Measurements from ENCODE around the gene SIGLEC11.

The SIGLEC11 gene

GRCh38 chr19:49930483-49931011 lies 30.4 kb downstream of the SIGLEC11 start:
- peak overlapping the region; percentile 89 for H3K4me3 ChIP-seq (ENCODE audit: low read depth, low read length, poor library complexity, severe bottlenecking)
- H3F3A ChIP-seq (ENCODE audit: insufficient read depth, low read length), result no peaks in the 10 kb centered on the region
- no peaks in the 10 kb centered on the region for H4K20me1 ChIP-seq (ENCODE audit: insufficient read depth, low read length)
- peaks cover 20% of the 10 kb centered on the region for H3K79me2 ChIP-seq (ENCODE audit: insufficient read depth, low read length)
- no peak overlapping the region for H2AFZ ChIP-seq (ENCODE audit: low read length)
- TF ChIP-seq CTCF (IDR thresholded peaks at IDR 0.05; ENCODE audit: low read length) (no peak), EZH2 (IDR thresholded peaks at IDR 0.05; ENCODE audit: borderline replicate concordance, low read length) (no peak)
- H3K9me3 ChIP-seq (ENCODE audit: low read length), result no peaks in the 10 kb centered on the region
- no peaks in the 10 kb centered on the region for H3K9me2 ChIP-seq (ENCODE audit: low read depth, low read length)
- H3K36me3 ChIP-seq (ENCODE audit: insufficient read depth, low read length), result peaks cover 67% of the 10 kb centered on the region
- no peaks in the 10 kb centered on the region for H3K27me3 ChIP-seq (ENCODE audit: insufficient read depth, low read length)
- H3K4me1 ChIP-seq (ENCODE audit: insufficient read depth, low read length, severe bottlenecking), result peaks cover 50% of the 10 kb centered on the region
- peak overlapping the region; percentile 71 for H3K4me2 ChIP-seq (ENCODE audit: low read length)
- H3K9ac ChIP-seq (ENCODE audit: low read length), result no peak overlapping the region; the same call in 1 of the 2 replicates
- peak overlapping the region; percentile 99 for H3K27ac ChIP-seq (ENCODE audit: low read depth, low read length, poor library complexity, severe bottlenecking)

GRCh38 chr19:49929611-49930482 lies 31.1 kb downstream of the SIGLEC11 start:
- H3K4me1 ChIP-seq (ENCODE audit: insufficient read depth, low read length, severe bottlenecking), result peaks cover 57% of the 10 kb centered on the region
- H3K9me2 ChIP-seq (ENCODE audit: low read depth, low read length), result no peaks in the 10 kb centered on the region
- H3K9me3 ChIP-seq (ENCODE audit: low read length), result no peaks in the 10 kb centered on the region
- no peaks in the 10 kb centered on the region for H3K27me3 ChIP-seq (ENCODE audit: insufficient read depth, low read length)
- 0 out of 2 replicates have a peak, but pooled peaks have one; percentile 4 for TF ChIP-seq CTCF (IDR thresholded peaks at IDR 0.05; ENCODE audit: low read length)
- no peak for TF ChIP-seq EZH2 (IDR thresholded peaks at IDR 0.05; ENCODE audit: borderline replicate concordance, low read length)
- H3K27ac ChIP-seq (ENCODE audit: low read depth, low read length, poor library complexity, severe bottlenecking), result peak overlapping the region; percentile 99
- H3K36me3 ChIP-seq (ENCODE audit: insufficient read depth, low read length), result peaks cover 72% of the 10 kb centered on the region
- H2AFZ ChIP-seq (ENCODE audit: low read length), result no peak overlapping the region
- H4K20me1 ChIP-seq (ENCODE audit: insufficient read depth, low read length), result no peaks in the 10 kb centered on the region
- H3F3A ChIP-seq (ENCODE audit: insufficient read depth, low read length), result no peaks in the 10 kb centered on the region
- H3K4me3 ChIP-seq (ENCODE audit: low read depth, low read length, poor library complexity, severe bottlenecking), result peak overlapping the region; percentile 89
- peaks cover 24% of the 10 kb centered on the region for H3K79me2 ChIP-seq (ENCODE audit: insufficient read depth, low read length)
- peak overlapping the region; percentile 98 for H3K9ac ChIP-seq (ENCODE audit: low read length)
- H3K4me2 ChIP-seq (ENCODE audit: low read length), result peak overlapping the region; percentile 71

- Histone ChIP-seq H3K9me3 (ENCODE audit: low read length) (no peaks in the 10 kb centered on the region), H2AFZ (ENCODE audit: low read length) (no peak within 1 kb of the TSS), H3K9ac (ENCODE audit: low read length) (peak within 1 kb of the TSS; percentile 98), H3K79me2 (ENCODE audit: insufficient read depth, low read length) (peaks cover 24% of the 10 kb centered on the region), H3K27ac (ENCODE audit: low read depth, low read length, poor library complexity, severe bottlenecking) (peak within 1 kb of the TSS; percentile 99), H3K4me3 (ENCODE audit: low read depth, low read length, poor library complexity, severe bottlenecking) (peak within 1 kb of the TSS; percentile 89), H4K20me1 (ENCODE audit: insufficient read depth, low read length) (no peaks in the 10 kb centered on the region), H3K27me3 (ENCODE audit: insufficient read depth, low read length) (no peaks in the 10 kb centered on the region), H3F3A (ENCODE audit: insufficient read depth, low read length) (no peaks in the 10 kb centered on the region), H3K4me2 (ENCODE audit: low read length) (peak within 1 kb of the TSS; percentile 71), H3K9me2 (ENCODE audit: low read depth, low read length) (no peaks in the 10 kb centered on the region), H3K36me3 (ENCODE audit: insufficient read depth, low read length) (peaks cover 72% of the 10 kb centered on the region), H3K4me1 (ENCODE audit: insufficient read depth, low read length, severe bottlenecking) (peaks cover 64% of the 10 kb centered on the region)
- TF ChIP-seq CTCF (IDR thresholded peaks at IDR 0.05; ENCODE audit: low read length) (no peak), EZH2 (IDR thresholded peaks at IDR 0.05; ENCODE audit: borderline replicate concordance, low read length) (no peak)
Measured at GRCh38 chr19:49929121-49929610, 31.8 kb downstream of the SIGLEC11 start, which contains the start of the genes ATF5 and NUP62. ATF5 (plus strand) TSS chr19:49929205; CDS start chr19:49930851, 1,646 bp downstream. NUP62 (minus strand) TSS chr19:49929504; CDS start chr19:49909807, 19,697 bp downstream.

Data from OCI-LY1 (cell line).